HG02678 (cell line): ENCODE measurements around the gene LAMA2.
"Not testable (repeated sequence)": the region's sequence is repeated elsewhere in the genome, so short reads cannot be mapped to it uniquely, and the experiment has no call there.

Experiments used
- ATAC-seq: cut with Tn5 transposase; IDR thresholded peaks from one replicate; pipeline ENCODE4 v1.9.1; 2021; ENCODE audit warnings: mild to moderate bottlenecking, moderate library complexity; ENCODE audit not compliant: unreplicated experiment

LAMA2 gene

GRCh38 chr6:129006724-129007514 is 124.0 kb downstream of the LAMA2 start:
- ATAC-seq: no peak

GRCh38 chr6:129007701-129008373 is 124.9 kb downstream of the LAMA2 start:
- ATAC-seq: no peak

- no peak for ATAC-seq
These were observed 125.7 kb downstream of the LAMA2 start for GRCh38 chr6:129008591-129008990.

GRCh38 chr6:129009851-129010250 is 126.9 kb downstream of the LAMA2 start:
- ATAC-seq: no peak

- ATAC-seq: no peak
These were observed 131.4 kb downstream of the LAMA2 start for GRCh38 chr6:129014302-129014701.

GRCh38 chr6:129015721-129016120 is 132.8 kb downstream of the LAMA2 start:
- ATAC-seq: no peak

GRCh38 chr6:129016844-129017243 is 133.9 kb downstream of the LAMA2 start:
- ATAC-seq: no peak

- ATAC-seq: no peak
These were observed 139.1 kb downstream of the LAMA2 start for GRCh38 chr6:129022011-129022553.

- no peak for ATAC-seq
These were observed 143.7 kb downstream of the LAMA2 start for GRCh38 chr6:129026601-129027000.

GRCh38 chr6:129029778-129030177 is 146.8 kb downstream of the LAMA2 start:
- no peak for ATAC-seq

- ATAC-seq: no peak
These were observed 147.3 kb downstream of the LAMA2 start for GRCh38 chr6:129030215-129030614.

GRCh38 chr6:129031051-129031599 is 148.2 kb downstream of the LAMA2 start:
- ATAC-seq: no peak

- ATAC-seq: no peak
These were observed 149.7 kb downstream of the LAMA2 start for GRCh38 chr6:129032602-129033001.

GRCh38 chr6:129033180-129033579 is 150.2 kb downstream of the LAMA2 start:
- no peak for ATAC-seq

- ATAC-seq: no peak
These were observed 150.6 kb downstream of the LAMA2 start for GRCh38 chr6:129033581-129033980.

GRCh38 chr6:129041563-129041962 is 158.6 kb downstream of the LAMA2 start:
- ATAC-seq: no peak

GRCh38 chr6:129046526-129046925 is 163.6 kb downstream of the LAMA2 start:
- no peak for ATAC-seq

- no peak for ATAC-seq
These were observed 164.9 kb downstream of the LAMA2 start for GRCh38 chr6:129047834-129048233.

- no peak for ATAC-seq
These were observed 167.1 kb downstream of the LAMA2 start for GRCh38 chr6:129050086-129050485.

- ATAC-seq: not testable (repeated sequence)
These were observed 170.2 kb downstream of the LAMA2 start for GRCh38 chr6:129053143-129053542.

GRCh38 chr6:129055796-129056195 is 172.9 kb downstream of the LAMA2 start:
- no peak for ATAC-seq

- ATAC-seq: no peak
These were observed 176.7 kb downstream of the LAMA2 start for GRCh38 chr6:129059650-129060049.
